Measurements from ENCODE around the gene SELP. TPM values are rescaled to one million over a fixed set of nuclear protein-coding genes. Genes with fewer than 3 reads are reported as not detected.

The SELP gene
- total and polyA plus RNA-seq, 2 of the 13 experiments (the other 11 are each of a cell fraction or from before 2014, with no cell fraction given): 0.11 TPM; not detected in 1

DNA sequence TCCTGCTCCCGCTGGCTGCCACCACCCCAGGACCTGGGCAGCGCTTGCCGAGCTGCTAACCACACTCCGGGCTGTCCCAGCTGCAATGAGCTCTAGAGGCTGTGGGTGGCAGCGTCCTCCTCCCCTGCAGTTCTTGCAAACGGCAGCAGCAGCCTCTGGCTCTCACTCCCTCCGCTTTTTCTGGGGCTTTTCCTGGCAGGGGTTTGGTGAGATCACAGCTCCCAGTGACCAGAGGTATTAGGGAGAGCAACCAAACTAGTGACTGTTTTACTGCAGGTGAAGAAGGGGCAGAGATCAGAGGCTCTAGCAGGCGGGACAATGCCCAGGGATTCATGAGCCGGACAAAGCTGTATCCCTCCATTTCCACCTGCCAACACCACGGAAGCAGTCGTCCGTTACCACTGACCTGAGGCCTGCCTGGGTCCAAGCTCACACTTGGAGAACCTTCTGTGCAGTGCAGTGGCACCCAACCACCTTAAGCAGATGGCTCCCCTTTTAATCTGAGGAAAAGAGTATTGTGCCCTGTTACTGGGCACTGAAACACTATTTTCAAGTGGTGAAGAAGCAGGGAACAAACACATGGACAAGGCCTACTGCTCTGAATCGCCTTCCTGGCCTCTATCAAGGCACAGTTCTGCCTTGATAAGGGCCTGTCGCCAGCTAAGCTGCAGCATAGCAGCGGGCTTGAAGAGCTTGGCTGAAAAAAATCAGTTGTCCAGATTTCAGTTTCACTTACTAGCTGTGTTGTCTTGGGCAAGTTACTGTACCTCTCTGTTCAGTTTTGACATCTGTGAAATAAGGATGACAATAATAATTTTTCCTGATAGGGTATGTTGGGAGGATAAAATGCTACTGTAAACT, 43.3 kb downstream of the SELP start, which contains the start of gene F5 (continued):
- TF ChIP-seq AHDC1 (CRISPR knock-in tag; IDR thresholded peaks at IDR 0.05; ENCODE audit: borderline replicate concordance): no peak; the same call in 1 of the 2 replicates
- TF ChIP-seq NCOA1 (CRISPR knock-in tag; IDR thresholded peaks at IDR 0.05): no peak
- TF ChIP-seq SNRNP70 (IDR thresholded peaks at IDR 0.05; ENCODE audit: low read depth, low read length): no peak
- TF ChIP-seq THAP9 (CRISPR knock-in tag; IDR thresholded peaks at IDR 0.05; ENCODE audit: borderline replicate concordance): peak; percentile 51; the same call in 1 of the 2 replicates
- TF ChIP-seq, protein P1, sequence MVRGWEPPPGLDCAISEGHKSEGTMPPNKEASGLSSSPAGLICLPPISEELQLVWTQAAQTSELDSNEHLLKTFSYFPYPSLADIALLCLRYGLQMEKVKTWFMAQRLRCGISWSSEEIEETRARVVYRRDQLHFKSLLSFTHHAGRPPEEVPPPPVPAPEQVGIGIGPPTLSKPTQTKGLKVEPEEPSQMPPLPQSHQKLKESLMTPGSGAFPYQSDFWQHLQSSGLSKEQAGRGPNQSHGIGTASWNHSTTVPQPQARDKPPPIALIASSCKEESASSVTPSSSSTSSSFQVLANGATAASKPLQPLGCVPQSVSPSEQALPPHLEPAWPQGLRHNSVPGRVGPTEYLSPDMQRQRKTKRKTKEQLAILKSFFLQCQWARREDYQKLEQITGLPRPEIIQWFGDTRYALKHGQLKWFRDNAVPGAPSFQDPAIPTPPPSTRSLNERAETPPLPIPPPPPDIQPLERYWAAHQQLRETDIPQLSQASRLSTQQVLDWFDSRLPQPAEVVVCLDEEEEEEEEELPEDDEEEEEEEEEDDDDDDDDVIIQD (CRISPR knock-in tag; IDR thresholded peaks at IDR 0.05; ENCODE audit: low read depth): 0 out of 2 replicates have a peak, but pooled peaks have one; percentile 82
- no peak for TF ChIP-seq NFE2 (CRISPR knock-in tag; IDR thresholded peaks at IDR 0.05)
- TF ChIP-seq, protein P2, sequence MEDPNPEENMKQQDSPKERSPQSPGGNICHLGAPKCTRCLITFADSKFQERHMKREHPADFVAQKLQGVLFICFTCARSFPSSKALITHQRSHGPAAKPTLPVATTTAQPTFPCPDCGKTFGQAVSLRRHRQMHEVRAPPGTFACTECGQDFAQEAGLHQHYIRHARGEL (CRISPR knock-in tag; IDR thresholded peaks at IDR 0.05): no peak
- no peak; the same call in 1 of the 2 replicates for TF ChIP-seq ZSCAN25 (CRISPR knock-in tag; IDR thresholded peaks at IDR 0.05)
- TF ChIP-seq SMYD3 (CRISPR knock-in tag; IDR thresholded peaks at IDR 0.05): peak; percentile 70; the same call in 1 of the 2 replicates
- TF ChIP-seq THAP7 (CRISPR knock-in tag; IDR thresholded peaks at IDR 0.05): no peak
- TF ChIP-seq AGO1 (IDR thresholded peaks at IDR 0.05; ENCODE audit: low read depth, low read length, poor library complexity, severe bottlenecking): no peak
- TF ChIP-seq ZNF558 (CRISPR knock-in tag; IDR thresholded peaks at IDR 0.05; ENCODE audit: borderline replicate concordance): no peak
- TF ChIP-seq BCL3 (CRISPR knock-in tag; IDR thresholded peaks at IDR 0.05): peak; percentile 30; the same call in 1 of the 2 replicates

Data from HepG2 (cell line).